ENCODE results near the gene PARVB. TPM values are rescaled to one million over a fixed set of nuclear protein-coding genes. Genes with fewer than 3 reads are reported as not detected.

PARVB gene
- total and polyA plus RNA-seq, 9 of the 15 experiments (the other 6 are each of a cell fraction or from before 2014, with no cell fraction given), result 1.1 to 59.2 (median 29.2) TPM

DNA sequence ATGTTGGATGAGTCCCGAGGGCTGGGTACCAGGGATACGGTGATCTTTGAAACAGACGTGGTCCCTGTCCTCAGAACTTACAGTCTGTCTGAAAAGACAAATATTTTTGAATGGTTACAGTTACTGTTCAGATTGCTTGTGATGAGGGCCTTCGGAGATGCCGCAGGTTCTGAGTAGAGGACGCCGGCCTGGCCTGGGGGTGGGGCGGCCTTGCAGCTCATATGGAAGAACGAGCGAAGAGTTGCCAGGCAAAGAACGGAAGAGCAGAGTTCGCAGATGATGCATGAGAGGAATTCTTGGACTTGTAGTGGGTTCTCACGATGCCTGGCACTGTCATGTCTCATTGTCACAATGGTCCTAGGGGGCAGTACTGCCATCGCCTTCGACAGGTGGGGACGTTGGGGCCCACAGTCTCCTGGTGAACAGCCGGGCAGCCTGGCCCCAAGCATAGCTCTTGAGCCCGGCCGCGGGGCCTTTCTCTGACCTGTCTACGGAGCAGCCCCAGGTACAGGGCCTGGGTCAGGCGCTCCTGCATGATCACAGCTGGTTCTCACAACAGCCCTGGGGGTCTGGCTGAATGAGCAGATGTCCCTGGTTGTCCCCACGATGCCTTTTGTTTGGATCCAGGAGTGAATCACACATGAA is 95.7 kb downstream of the PARVB start:
- FAIRE-seq, result no peak
- intact Hi-C loops (cut with micrococcal nuclease) (no loop called here), in situ Hi-C loops (cut with MboI) (no loop called here)
- TF ChIP-seq, protein P1, sequence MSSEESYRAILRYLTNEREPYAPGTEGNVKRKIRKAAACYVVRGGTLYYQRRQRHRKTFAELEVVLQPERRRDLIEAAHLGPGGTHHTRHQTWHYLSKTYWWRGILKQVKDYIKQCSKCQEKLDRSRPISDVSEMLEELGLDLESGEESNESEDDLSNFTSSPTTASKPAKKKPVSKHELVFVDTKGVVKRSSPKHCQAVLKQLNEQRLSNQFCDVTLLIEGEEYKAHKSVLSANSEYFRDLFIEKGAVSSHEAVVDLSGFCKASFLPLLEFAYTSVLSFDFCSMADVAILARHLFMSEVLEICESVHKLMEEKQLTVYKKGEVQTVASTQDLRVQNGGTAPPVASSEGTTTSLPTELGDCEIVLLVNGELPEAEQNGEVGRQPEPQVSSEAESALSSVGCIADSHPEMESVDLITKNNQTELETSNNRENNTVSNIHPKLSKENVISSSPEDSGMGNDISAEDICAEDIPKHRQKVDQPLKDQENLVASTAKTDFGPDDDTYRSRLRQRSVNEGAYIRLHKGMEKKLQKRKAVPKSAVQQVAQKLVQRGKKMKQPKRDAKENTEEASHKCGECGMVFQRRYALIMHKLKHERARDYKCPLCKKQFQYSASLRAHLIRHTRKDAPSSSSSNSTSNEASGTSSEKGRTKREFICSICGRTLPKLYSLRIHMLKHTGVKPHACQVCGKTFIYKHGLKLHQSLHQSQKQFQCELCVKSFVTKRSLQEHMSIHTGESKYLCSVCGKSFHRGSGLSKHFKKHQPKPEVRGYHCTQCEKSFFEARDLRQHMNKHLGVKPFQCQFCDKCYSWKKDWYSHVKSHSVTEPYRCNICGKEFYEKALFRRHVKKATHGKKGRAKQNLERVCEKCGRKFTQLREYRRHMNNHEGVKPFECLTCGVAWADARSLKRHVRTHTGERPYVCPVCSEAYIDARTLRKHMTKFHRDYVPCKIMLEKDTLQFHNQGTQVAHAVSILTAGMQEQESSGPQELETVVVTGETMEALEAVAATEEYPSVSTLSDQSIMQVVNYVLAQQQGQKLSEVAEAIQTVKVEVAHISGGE (CRISPR knock-in tag; IDR thresholded peaks at IDR 0.05), result no peak
- TF ChIP-seq, protein P2, sequence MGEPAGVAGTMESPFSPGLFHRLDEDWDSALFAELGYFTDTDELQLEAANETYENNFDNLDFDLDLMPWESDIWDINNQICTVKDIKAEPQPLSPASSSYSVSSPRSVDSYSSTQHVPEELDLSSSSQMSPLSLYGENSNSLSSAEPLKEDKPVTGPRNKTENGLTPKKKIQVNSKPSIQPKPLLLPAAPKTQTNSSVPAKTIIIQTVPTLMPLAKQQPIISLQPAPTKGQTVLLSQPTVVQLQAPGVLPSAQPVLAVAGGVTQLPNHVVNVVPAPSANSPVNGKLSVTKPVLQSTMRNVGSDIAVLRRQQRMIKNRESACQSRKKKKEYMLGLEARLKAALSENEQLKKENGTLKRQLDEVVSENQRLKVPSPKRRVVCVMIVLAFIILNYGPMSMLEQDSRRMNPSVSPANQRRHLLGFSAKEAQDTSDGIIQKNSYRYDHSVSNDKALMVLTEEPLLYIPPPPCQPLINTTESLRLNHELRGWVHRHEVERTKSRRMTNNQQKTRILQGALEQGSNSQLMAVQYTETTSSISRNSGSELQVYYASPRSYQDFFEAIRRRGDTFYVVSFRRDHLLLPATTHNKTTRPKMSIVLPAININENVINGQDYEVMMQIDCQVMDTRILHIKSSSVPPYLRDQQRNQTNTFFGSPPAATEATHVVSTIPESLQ (CRISPR knock-in tag; IDR thresholded peaks at IDR 0.05), result no peak
- no peak for TF ChIP-seq TCF7L2 (IDR thresholded peaks at IDR 0.05; ENCODE audit: low read depth, low read length)
- TF ChIP-seq, protein P3, sequence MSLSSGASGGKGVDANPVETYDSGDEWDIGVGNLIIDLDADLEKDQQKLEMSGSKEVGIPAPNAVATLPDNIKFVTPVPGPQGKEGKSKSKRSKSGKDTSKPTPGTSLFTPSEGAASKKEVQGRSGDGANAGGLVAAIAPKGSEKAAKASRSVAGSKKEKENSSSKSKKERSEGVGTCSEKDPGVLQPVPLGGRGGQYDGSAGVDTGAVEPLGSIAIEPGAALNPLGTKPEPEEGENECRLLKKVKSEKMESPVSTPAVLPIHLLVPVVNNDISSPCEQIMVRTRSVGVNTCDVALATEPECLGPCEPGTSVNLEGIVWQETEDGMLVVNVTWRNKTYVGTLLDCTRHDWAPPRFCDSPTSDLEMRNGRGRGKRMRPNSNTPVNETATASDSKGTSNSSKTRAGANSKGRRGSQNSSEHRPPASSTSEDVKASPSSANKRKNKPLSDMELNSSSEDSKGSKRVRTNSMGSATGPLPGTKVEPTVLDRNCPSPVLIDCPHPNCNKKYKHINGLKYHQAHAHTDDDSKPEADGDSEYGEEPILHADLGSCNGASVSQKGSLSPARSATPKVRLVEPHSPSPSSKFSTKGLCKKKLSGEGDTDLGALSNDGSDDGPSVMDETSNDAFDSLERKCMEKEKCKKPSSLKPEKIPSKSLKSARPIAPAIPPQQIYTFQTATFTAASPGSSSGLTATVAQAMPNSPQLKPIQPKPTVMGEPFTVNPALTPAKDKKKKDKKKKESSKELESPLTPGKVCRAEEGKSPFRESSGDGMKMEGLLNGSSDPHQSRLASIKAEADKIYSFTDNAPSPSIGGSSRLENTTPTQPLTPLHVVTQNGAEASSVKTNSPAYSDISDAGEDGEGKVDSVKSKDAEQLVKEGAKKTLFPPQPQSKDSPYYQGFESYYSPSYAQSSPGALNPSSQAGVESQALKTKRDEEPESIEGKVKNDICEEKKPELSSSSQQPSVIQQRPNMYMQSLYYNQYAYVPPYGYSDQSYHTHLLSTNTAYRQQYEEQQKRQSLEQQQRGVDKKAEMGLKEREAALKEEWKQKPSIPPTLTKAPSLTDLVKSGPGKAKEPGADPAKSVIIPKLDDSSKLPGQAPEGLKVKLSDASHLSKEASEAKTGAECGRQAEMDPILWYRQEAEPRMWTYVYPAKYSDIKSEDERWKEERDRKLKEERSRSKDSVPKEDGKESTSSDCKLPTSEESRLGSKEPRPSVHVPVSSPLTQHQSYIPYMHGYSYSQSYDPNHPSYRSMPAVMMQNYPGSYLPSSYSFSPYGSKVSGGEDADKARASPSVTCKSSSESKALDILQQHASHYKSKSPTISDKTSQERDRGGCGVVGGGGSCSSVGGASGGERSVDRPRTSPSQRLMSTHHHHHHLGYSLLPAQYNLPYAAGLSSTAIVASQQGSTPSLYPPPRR (CRISPR knock-in tag; IDR thresholded peaks at IDR 0.05; ENCODE audit: borderline replicate concordance), result no peak
- TF ChIP-seq RBM22 (IDR thresholded peaks at IDR 0.05; ENCODE audit: low read depth, low read length, poor library complexity, severe bottlenecking), result no peak
- TF ChIP-seq, protein P4, sequence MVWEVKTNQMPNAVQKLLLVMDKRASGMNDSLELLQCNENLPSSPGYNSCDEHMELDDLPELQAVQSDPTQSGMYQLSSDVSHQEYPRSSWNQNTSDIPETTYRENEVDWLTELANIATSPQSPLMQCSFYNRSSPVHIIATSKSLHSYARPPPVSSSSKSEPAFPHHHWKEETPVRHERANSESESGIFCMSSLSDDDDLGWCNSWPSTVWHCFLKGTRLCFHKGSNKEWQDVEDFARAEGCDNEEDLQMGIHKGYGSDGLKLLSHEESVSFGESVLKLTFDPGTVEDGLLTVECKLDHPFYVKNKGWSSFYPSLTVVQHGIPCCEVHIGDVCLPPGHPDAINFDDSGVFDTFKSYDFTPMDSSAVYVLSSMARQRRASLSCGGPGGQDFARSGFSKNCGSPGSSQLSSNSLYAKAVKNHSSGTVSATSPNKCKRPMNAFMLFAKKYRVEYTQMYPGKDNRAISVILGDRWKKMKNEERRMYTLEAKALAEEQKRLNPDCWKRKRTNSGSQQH (CRISPR knock-in tag; IDR thresholded peaks at IDR 0.05), result no peak
- no peak for TF ChIP-seq LARP7 (IDR thresholded peaks at IDR 0.05)
- TF ChIP-seq ZNF24 (IDR thresholded peaks at IDR 0.05), result no peak
- Histone ChIP-seq H3K4me2 (ENCODE audit: insufficient read depth, low read length) (no peak overlapping the region), H4K20me1 (replicated peaks; ENCODE audit: control insufficient read depth, insufficient read depth, low read length) (no peaks in the 10 kb centered on the region), H3K9ac (ENCODE audit: insufficient read depth in 1 of 2, low read depth in 2 of 2, low read length in 2 of 2) (no peak overlapping the region), H3K9me1 (ENCODE audit: control insufficient read depth, insufficient read depth, low read length) (no peaks in the 10 kb centered on the region), H3K27ac (ENCODE audit: extremely low read depth, low read depth, low read length) (no peak overlapping the region), H3K4me3 (no peak overlapping the region), H3K27me3 (ENCODE audit: control insufficient read depth in 2 of 2, insufficient read depth in 2 of 2, low read length in 2 of 2) (no peaks in the 10 kb centered on the region), H2AFZ (ENCODE audit: low read depth, low read length) (no peak overlapping the region), H3K9me3 (replicated peaks; ENCODE audit: control insufficient read depth, insufficient read depth, low read depth, low read length) (no peaks in the 10 kb centered on the region), H3K4me1 (replicated peaks in 1 of 2; ENCODE audit: control insufficient read depth in 2 of 2, insufficient read depth in 2 of 2, low read length in 2 of 2) (peaks cover 0 to 3% of the 10 kb centered on the region in 2 experiments; a peak in 1 of 5 replicates), H3K36me3 (ENCODE audit: control insufficient read depth, insufficient read depth, low read length) (no peaks in the 10 kb centered on the region; the same call in 2 of the 3 replicates), H3K79me2 (ENCODE audit: control insufficient read depth, insufficient read depth, low read length) (no peaks in the 10 kb centered on the region)
- 81% methylated on average over 19 of the region's 23 CpGs for WGBS (ENCODE audit: insufficient coverage, low coverage, missing lambda C conversion rate)
- ATAC-seq, result no peak
- ChIA-PET CTCF (ENCODE audit: low intra/inter-chr PET ratio) (no interaction called here), POLR2A (no interaction called here)
- DNase-seq (ENCODE audit: extremely low read depth in 1 of 4, low spot score in 3 of 4), result no peak
- BruUV-seq (replicated peaks), result no TSS peak
